Choroid plexus epithelial cell (primary cell): Measurements from ENCODE around the gene RHEB.

Source experiments
- DNase-seq: peaks from one replicate; pipeline ENCODE4 v3.0.0-alpha.2; 2010; ENCODE audit warnings: low read depth
- H3K4me3 ChIP-seq: 2 replicates; pipeline ENCODE4 v1.5.1; 2011; ENCODE audit warnings: low read depth, mild to moderate bottlenecking, control low read depth, low read length, moderate library complexity
- TF ChIP-seq, protein P1 (sequence below): conservative IDR thresholded peaks from 2 replicates; pipeline ENCODE4 v1.5.1; 2011; ENCODE audit warnings: low read depth, mild to moderate bottlenecking, control low read depth, inconsistent platforms, low read length, moderate library complexity

The RHEB gene

DNA sequence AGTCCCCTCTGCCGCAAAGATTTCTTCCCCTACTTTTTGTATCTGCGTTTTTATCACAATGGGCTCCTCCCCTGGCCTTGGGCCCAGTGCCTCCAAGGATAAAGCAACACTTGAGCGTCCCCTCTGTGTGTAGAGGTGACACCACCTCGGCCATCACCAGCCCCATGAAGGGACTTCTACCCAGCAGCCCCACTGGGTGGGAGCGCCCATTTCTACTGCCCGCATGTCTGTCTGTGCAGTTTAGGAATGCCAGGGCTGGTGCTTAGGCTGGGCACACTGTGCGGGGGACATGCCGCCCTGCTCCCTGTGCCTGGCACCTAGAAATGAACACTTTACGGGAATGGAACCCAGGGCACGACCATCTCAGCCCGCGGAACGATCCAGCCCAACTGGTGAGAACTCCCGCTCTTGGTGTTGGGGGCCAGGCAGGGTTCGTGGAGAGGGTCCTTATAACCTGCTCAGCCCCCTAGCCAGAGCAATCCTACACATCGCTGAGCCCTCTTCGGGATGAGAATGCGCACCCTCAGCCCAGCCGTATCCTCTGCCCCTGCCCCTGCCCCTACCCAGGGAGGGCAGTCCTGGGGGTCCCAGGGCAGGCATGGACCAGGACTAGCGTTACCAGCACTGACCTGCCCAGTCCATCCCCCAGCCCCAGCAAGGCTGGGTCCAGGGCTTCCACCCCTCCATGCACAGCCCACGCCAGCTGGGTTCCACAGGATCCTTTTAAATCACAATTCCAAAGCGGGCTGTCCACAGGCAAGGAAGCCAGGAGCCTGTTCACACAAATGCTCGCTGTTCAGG, 92.6 kb downstream of the RHEB start:
- TF ChIP-seq, protein P1, sequence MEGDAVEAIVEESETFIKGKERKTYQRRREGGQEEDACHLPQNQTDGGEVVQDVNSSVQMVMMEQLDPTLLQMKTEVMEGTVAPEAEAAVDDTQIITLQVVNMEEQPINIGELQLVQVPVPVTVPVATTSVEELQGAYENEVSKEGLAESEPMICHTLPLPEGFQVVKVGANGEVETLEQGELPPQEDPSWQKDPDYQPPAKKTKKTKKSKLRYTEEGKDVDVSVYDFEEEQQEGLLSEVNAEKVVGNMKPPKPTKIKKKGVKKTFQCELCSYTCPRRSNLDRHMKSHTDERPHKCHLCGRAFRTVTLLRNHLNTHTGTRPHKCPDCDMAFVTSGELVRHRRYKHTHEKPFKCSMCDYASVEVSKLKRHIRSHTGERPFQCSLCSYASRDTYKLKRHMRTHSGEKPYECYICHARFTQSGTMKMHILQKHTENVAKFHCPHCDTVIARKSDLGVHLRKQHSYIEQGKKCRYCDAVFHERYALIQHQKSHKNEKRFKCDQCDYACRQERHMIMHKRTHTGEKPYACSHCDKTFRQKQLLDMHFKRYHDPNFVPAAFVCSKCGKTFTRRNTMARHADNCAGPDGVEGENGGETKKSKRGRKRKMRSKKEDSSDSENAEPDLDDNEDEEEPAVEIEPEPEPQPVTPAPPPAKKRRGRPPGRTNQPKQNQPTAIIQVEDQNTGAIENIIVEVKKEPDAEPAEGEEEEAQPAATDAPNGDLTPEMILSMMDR = no peak
- no peak overlapping the region for H3K4me3 ChIP-seq
- no peak for DNase-seq

DNA sequence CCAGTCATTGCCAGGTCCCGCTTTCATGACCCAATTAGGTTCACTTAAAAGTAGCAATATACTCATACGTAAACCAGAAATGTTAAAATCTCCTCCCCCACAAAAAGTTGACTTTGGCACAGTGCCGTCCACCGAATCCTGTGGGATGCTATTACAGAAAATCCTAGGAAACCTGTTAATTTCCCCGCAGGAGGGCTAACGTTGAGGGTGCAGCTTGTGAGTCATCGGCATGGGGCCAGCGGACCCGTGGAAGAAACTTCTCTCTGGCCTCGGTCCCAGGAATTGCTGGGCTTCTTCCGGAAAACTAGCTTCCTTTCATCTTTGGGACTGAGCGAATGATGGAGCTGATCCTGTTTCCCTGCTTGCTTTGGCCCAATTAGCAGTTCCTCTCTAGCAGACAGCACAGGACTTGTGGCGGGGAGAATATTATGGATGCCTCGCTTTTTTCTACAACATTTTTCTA, 93.2 kb downstream of the RHEB start:
- TF ChIP-seq, protein P1 = no peak
- peak; percentile 98 for DNase-seq

DNA sequence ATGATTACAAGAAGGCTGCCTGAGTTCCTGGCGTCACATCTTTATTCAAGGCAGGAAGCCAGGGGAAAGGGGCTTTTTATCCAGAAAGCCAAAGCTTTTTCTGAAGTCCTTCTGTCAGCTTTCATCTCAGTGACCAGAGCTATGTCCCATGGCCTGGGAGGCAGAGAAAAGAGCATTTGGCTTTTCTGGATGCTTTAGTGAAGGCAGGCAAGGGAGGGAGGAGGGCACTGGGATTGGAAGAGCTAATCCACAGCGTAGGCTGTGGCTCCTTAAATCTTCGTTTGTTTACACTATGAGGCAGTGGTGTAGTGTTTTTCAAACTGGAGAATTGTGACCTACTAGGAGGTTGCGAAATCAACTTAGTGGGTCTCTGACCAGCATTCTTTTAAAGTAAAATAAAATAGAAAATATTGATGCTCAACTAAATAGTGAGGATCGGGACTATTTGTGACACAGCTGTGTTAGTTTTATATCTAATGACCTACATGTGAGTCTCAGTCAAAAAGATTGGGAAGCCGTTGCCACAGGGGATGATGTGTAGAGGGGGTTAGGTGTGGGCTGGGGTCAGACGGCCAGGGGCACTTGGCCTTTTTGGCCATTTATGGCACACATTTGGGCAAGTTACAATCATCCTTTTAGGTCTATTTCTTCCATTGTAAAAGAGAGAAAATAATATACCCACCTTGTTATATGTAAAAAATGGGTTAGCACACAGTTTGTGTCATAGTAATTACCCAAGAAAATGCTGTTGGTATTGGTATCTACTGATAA, 93.8 kb downstream of the RHEB start:
- TF ChIP-seq, protein P1 = no peak
- no peak overlapping the region for H3K4me3 ChIP-seq
- peak; percentile 93 for DNase-seq

More for the DNA sequence above, 93.2 kb downstream of the RHEB start:
- no peak overlapping the region for H3K4me3 ChIP-seq

DNA sequence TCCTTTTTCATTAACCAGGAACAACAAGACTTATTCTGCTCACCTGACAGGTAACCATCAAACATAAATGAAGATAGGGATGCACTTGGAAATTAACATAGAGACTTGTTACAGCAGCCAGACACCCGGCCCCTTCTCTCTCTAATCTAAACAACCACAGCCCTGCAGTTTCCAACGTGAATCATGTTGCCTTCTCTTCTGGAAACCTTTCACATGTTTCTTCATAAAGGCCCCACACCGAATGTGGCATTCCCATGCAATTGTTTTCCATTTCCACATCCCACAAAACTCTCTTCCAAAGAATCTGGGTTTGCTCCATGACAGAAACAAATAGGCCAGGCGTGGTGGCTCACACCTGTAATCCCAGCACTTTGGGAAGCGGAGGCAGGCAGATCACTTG, 94.9 kb downstream of the RHEB start:
- TF ChIP-seq, protein P1 = no peak
- peak; percentile 69 for DNase-seq
- no peak overlapping the region for H3K4me3 ChIP-seq

DNA sequence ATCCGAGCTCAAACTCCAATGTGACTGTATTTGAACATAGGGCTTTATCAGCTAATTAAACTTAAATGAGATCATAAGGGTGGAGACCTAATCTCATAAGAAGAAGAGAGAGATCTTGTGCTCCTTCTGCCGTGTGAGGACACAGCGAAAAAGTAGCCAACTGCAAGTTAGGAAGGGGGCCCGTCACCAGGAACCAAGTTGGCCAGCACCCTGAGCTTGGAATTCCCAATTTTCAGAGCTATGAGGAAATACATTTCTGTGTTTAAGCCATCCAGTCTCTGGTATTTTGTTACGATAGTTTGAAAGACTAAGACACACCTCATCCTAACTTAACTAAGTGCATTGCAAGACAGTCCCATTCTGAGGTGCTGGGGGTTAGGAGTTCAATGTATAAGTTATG, 95.8 kb downstream of the RHEB start:
- H3K4me3 ChIP-seq = no peak overlapping the region
- no peak for DNase-seq
- TF ChIP-seq, protein P1 = no peak

DNA sequence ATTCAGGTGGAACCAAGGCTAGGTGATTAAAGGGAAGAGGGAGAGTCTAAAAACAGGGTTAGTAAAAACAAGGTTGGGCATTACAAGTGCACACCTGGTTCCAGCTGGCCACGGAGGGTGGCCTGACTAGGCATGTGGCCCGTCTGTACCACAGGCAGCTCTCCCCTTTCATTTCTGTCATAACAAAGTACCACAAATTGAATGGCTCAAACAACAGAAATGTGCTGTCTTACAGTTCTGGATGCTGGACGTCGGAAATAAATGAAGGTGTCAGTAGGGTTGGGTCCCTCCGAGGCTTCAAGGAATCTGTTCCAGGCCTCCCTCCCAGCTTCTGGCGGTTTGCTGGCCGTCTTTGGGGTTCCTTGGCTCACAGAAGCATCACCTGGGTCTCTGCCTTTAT, 96.5 kb downstream of the RHEB start:
- H3K4me3 ChIP-seq = no peak overlapping the region
- TF ChIP-seq, protein P1 = no peak
- DNase-seq = no peak

DNA sequence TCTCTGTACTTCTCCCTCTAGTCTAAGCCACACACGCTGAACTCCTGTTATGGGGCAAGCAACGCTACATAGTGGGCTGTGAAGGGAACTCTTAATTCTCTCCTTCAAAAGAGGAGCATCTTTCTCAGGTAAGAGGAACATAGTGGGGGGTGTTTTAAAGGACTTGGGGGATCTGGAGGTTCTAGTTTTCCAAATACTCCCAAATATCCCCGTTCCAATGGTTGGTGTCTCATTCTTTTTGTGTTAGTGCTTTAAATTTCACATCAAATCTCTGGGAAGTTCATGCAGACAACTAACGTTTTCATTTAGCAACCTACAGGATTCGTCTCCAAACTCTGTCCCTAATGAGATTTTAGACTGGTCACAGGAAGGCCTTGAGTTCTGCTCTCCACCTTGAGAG, 97.5 kb downstream of the RHEB start:
- no peak overlapping the region for H3K4me3 ChIP-seq
- TF ChIP-seq, protein P1 = no peak
- no peak for DNase-seq
